Tibial nerve (tissue), 4 donors: ENCODE measurements around the gene PIP5KL1. TPM values are rescaled to one million over a fixed set of nuclear protein-coding genes. Genes with fewer than 3 reads are reported as not detected.

Source experiments
- DNase-seq, 2 donors: peaks; one replicate each; pipeline ENCODE4 v3.0.0-alpha.2; 2019; ENCODE audit warnings: low spot score in 2 of 2
- H3K27ac ChIP-seq, 4 donors: fragments of 200-600 bp; sonication (generic) in 3 of 4; one replicate each; pipeline ENCODE4 v1.5.1; 2017 to 2019; ENCODE audit warnings: mild to moderate bottlenecking in 1 of 4
- H3K27me3 ChIP-seq, 2 donors: fragments of 200-600 bp; sonication (generic) in 1 of 2; one replicate each; pipeline versions ENCODE4 v1.5.1 to v1.6.0; 2017 to 2019
- H3K36me3 ChIP-seq, 3 donors: fragments of 200-600 bp; sonication (generic); one replicate each; pipeline ENCODE4 v1.5.1; 2018 to 2019
- H3K4me1 ChIP-seq, 4 donors: fragments of 200-600 bp; sonication (generic) in 3 of 4; one replicate each; pipeline ENCODE4 v1.5.1; 2017 to 2019
- H3K4me3 ChIP-seq, 4 donors: fragments of 200-600 bp; sonication (generic) in 3 of 4; one replicate each; pipeline ENCODE4 v1.5.1; 2017 to 2019; ENCODE audit warnings: mild to moderate bottlenecking in 1 of 4, moderate library complexity in 1 of 4
- H3K9me3 ChIP-seq, 4 donors: fragments of 200-600 bp; sonication (generic) in 3 of 4; one replicate each; pipeline ENCODE4 v1.5.1; 2017 to 2019
- EP300 ChIP-seq, 2 donors: sonication (generic); formaldehyde crosslinking; IDR thresholded peaks; one replicate each; pipeline ENCODE4 v1.6.1; 2017; ENCODE audit warnings: antibody characterized with exemption in 2 of 2, mild to moderate bottlenecking in 1 of 2
- POLR2A ChIP-seq, 2 donors: fragments of 450-650 bp; IDR thresholded peaks; one replicate each; pipeline ENCODE4 v1.6.1; 2017; ENCODE audit warnings: antibody characterized with exemption in 2 of 2, mild to moderate bottlenecking in 2 of 2, moderate library complexity in 2 of 2
- WGBS, 2 donors: methylation state at CpG; one replicate each; pipeline ENCODE4 v1.1.5; 2018; 5-methylcytosine and 5-hydroxymethylcytosine counted together
- total RNA-seq, 4 donors: library from RNA; depleted of rRNA; stranded (reverse); fragments of >200 nt; gene quantifications; one replicate each; pipeline ENCODE4 v1.1.0, GENCODE V29; 2016
- TF ChIP-seq, protein P1 (sequence below), 5 experiments: fragments of 200-600 bp in 3 of 5; fragments of 450-650 bp in 2 of 5; sonication (generic) in 3 of 5; IDR thresholded peaks; one replicate each; pipeline ENCODE4 v1.5.1; 2016 to 2019; ENCODE audit warnings: antibody characterized with exemption in 5 of 5, mild to moderate bottlenecking in 3 of 5, moderate library complexity in 2 of 5

PIP5KL1 gene
- total RNA-seq, 4 donors from 2014 or later = 0.59 TPM; not detected in 3

DNA sequence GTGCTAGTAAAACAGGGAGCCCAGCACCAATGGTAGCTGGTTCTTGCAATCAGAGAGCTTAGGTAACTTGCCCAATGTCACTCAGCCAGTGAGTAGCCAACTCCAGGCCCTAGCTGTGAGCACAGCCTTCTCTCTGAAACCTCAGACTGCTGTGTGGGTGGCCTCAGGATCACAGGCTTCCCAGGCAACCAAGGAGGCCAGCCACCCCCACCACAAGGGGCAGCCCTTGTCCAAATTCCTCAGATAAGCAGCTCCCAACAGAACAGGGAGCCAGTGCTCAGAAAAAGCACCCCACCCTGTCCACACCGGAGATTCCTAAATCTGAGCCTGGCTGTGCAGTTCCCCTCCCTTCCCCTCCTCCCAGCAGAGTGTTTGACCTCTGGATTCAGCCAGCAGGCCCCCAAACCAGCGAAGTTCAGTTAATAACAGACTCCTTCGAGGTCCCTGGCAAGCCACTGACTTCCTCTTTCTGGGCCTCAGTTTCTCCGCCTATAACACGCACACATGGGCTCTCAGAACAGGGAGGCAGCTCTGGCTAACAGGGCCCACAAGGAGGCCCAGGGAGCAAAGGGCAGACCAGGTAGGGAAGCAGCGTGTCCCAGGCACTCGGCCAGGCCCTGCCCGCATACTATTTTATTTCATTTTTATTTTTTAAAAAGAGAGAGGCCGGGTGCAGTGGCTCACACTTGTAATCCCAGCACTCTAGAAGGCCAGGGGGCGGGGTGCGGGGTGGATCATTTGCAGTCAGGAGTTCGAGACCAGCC lies 47.5 kb upstream of the PIP5KL1 start:
- H3K4me1 ChIP-seq = peaks cover 0 to 81% (median 70%) of the 10 kb centered on the region in 4 donors
- no peaks in the 10 kb centered on the region for H3K9me3 ChIP-seq
- DNase-seq = peak; percentile 51 to 53
- WGBS, 2 donors = 31 to 38% methylated on average over 12 of the region's 12 CpGs
- H3K27ac ChIP-seq = peak overlapping the region; percentile 83 to 99 (median 93)
- H3K36me3 ChIP-seq = no peaks in the 10 kb centered on the region
- TF ChIP-seq EP300 (IDR thresholded peaks at IDR 0.05) (peak in 1 of 2 donors; percentile 76), POLR2A (IDR thresholded peaks at IDR 0.05) (peak in 1 of 2 donors; percentile 28)
- TF ChIP-seq, protein P1, sequence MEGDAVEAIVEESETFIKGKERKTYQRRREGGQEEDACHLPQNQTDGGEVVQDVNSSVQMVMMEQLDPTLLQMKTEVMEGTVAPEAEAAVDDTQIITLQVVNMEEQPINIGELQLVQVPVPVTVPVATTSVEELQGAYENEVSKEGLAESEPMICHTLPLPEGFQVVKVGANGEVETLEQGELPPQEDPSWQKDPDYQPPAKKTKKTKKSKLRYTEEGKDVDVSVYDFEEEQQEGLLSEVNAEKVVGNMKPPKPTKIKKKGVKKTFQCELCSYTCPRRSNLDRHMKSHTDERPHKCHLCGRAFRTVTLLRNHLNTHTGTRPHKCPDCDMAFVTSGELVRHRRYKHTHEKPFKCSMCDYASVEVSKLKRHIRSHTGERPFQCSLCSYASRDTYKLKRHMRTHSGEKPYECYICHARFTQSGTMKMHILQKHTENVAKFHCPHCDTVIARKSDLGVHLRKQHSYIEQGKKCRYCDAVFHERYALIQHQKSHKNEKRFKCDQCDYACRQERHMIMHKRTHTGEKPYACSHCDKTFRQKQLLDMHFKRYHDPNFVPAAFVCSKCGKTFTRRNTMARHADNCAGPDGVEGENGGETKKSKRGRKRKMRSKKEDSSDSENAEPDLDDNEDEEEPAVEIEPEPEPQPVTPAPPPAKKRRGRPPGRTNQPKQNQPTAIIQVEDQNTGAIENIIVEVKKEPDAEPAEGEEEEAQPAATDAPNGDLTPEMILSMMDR (IDR thresholded peaks at IDR 0.05) = peak in 3 of 5 experiments; percentile 9 to 46 (median 21)
- H3K27me3 ChIP-seq = no peaks in the 10 kb centered on the region
- H3K4me3 ChIP-seq = peak overlapping the region; percentile 72 to 96 (median 84)

DNA sequence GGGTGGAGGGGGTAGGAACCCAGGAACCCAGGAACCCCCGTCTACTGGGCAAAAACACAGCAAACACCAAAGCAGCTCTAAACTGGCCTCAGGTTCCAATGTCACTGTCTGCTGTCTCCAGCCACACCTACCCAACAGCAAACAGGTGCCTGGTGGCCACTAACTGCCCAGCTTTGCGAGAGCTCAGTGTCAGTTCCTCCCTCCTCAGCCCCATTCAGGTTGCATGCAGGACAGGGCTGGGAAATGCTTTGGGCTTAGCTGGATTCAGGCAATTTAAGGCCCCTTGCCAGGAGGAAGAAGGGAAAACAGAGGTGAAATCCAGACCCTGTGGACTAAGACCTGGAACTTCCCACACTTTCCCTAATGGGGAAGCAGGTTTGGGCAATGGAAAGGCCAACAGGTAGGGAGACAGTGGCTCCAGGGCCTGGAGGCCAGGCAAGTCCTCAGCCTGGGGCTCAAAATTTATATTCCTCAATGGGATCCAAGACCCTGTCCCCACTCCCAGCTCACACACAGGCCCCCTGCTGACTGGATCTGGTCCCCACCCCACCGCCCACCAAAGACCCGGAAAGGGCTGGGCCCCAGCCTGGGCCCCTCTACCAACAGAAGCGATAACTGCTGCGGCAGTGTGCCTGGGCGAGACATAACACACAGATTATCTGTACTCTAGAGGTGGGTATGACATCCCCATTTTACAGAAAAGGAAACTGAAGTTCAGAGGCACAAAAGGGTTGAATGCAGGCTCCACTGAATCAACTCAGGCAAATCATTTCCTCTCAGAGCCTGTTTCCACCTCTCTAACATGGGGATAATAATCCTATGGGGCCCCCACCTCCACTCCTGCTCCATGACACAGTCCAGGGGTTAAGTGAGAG lies 46.7 kb upstream of the PIP5KL1 start:
- Histone ChIP-seq H3K27ac (peak overlapping the region; percentile 83 to 99 (median 93)), H3K36me3 (no peaks in the 10 kb centered on the region), H3K27me3 (no peaks in the 10 kb centered on the region), H3K4me3 (peak overlapping the region; percentile 72 to 96 (median 84)), H3K9me3 (no peaks in the 10 kb centered on the region), H3K4me1 (peaks cover 0 to 87% (median 75%) of the 10 kb centered on the region in 4 donors)
- no peak for DNase-seq
- WGBS, 2 donors = 37 to 44% methylated on average over 7 of the region's 7 CpGs
- TF ChIP-seq EP300 (IDR thresholded peaks at IDR 0.05) (no peak), POLR2A (IDR thresholded peaks at IDR 0.05) (no peak)
- TF ChIP-seq, protein P1 (IDR thresholded peaks at IDR 0.05) = no peak

DNA sequence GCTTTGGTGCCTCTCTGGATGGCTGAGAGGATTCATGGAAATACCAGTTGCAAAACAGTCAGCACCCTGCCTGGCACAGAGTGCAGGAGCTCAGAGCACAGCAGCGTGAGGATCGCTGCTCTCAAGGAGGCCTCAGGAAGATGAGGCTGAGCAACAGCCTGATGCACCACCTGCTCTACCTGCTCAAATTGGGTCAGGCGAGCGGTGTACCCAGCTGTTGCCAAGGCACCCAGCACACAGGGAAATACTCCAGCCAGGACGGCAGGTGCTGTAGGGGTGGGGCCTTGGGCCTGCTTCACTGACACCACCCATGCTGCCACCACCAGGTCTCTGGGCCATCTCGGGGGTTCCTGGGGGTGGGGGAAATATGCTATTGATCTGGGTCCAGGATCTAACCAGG lies 45.9 kb upstream of the PIP5KL1 start:
- H3K27ac ChIP-seq = peak overlapping the region; percentile 32 to 99 (median 93)
- H3K4me3 ChIP-seq = peak overlapping the region in 2 of 4 donors; percentile 76 to 92
- 59 to 78% methylated on average over 5 to 6 of the region's 6 CpGs for WGBS, 2 donors

DNA sequence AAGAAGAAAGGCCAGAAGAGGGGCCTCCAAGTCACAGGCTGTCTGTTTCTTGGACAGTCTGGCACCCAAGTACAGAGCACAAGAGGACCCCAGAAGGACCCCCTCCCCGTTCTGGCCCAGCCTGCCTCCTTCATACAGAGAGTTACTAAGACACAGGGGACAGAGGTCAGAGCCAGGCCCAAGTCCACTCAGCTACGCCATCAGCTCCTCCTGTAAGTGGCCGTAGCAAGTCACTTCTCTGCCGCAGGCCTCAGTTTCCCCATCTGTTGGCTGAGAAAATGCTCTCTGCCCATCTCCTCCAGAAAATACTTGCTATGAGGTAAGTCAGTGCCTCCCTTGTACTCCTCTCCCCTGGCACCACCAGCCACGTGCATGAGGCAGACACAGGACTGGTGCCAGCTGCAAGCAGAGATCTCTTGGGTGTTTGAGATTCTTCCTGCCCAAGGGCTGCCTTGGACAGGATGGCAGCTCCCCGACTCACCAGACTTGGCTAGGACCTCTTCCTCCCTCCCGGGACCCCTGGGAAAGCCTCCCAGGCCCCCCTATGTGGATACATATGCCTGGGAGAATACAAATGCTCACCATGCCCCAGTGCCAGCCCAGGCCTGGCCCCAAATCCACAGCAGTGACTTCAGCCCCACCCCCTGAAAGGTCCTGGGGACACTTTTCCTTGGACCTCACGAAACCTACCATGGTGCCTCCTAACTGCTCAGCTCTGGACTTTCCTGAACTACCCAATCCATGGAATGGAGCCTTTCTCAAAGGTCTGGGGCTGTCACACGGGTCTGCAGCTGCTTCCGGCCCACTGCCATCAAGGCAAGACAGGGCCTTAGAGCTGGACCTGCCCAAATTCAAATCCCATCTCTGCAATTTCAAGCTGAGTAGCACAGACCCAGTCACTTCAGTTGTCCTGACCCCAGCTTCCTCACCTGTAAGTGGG lies 45.1 kb upstream of the PIP5KL1 start:
- DNase-seq = no peak
- H3K27ac ChIP-seq = peak overlapping the region; percentile 88 to 99 (median 94)

More for the DNA sequence above, 45.9 kb upstream of the PIP5KL1 start:
- H3K9me3 ChIP-seq = no peaks in the 10 kb centered on the region
- no peak for DNase-seq
- H3K27me3 ChIP-seq = no peaks in the 10 kb centered on the region
- no peaks in the 10 kb centered on the region for H3K36me3 ChIP-seq
- TF ChIP-seq, protein P1 (IDR thresholded peaks at IDR 0.05) = no peak
- no peak for TF ChIP-seq EP300 (IDR thresholded peaks at IDR 0.05)
- no peak for TF ChIP-seq POLR2A (IDR thresholded peaks at IDR 0.05)
- peaks cover 0 to 87% (median 76%) of the 10 kb centered on the region in 4 donors for H3K4me1 ChIP-seq

More for the DNA sequence above, 45.1 kb upstream of the PIP5KL1 start:
- Histone ChIP-seq H3K27me3 (no peaks in the 10 kb centered on the region), H3K36me3 (no peaks in the 10 kb centered on the region), H3K4me1 (peaks cover 0 to 92% (median 81%) of the 10 kb centered on the region in 4 donors), H3K4me3 (peak overlapping the region in 2 of 4 donors; percentile 30 to 76), H3K9me3 (no peaks in the 10 kb centered on the region)
- TF ChIP-seq EP300 (IDR thresholded peaks at IDR 0.05) (no peak), POLR2A (IDR thresholded peaks at IDR 0.05) (no peak)
- TF ChIP-seq, protein P1 (IDR thresholded peaks at IDR 0.05) = no peak
- WGBS, 2 donors = 52 to 58% methylated on average over 9 to 10 of the region's 10 CpGs
